Vagina (tissue), 2 donors: Measurements from ENCODE around the gene FAM181A.

ENCODE experiments used
- POLR2A ChIP-seq, 2 donors: fragments of 450-650 bp; IDR thresholded peaks; one replicate each; pipeline ENCODE4 v1.6.1; 2017; ENCODE audit warnings: antibody characterized with exemption in 2 of 2, mild to moderate bottlenecking in 2 of 2, moderate library complexity in 2 of 2
- TF ChIP-seq, protein P1 (sequence below), 3 experiments: fragments of 450-650 bp in 2 of 3; fragments of 200-600 bp in 1 of 3; sonication (generic) in 1 of 3; IDR thresholded peaks; one replicate each; pipeline ENCODE4 v1.5.1; 2017 to 2019; ENCODE audit warnings: antibody characterized with exemption in 3 of 3, mild to moderate bottlenecking in 2 of 3, moderate library complexity in 2 of 3

DNA sequence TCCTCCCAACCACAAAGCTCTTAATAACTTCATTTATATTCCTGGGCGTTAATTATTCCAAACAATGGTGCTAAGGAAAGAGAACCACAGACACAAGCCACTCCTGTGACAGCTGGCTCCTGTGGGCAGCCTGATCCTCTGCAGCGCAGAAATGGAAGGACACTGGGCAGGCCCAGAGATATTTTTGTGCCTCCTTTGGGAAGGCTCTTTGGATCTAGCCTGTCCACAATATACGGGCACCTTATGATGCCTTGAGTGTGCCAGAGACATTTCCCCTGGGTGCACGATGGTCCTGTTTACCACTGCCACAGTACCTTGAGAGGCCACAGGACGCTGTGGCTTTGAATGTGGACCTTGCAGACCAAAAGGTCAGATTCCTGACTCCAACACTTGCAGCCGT lies 47.2 kb downstream of the FAM181A start:
- TF ChIP-seq, protein P1, sequence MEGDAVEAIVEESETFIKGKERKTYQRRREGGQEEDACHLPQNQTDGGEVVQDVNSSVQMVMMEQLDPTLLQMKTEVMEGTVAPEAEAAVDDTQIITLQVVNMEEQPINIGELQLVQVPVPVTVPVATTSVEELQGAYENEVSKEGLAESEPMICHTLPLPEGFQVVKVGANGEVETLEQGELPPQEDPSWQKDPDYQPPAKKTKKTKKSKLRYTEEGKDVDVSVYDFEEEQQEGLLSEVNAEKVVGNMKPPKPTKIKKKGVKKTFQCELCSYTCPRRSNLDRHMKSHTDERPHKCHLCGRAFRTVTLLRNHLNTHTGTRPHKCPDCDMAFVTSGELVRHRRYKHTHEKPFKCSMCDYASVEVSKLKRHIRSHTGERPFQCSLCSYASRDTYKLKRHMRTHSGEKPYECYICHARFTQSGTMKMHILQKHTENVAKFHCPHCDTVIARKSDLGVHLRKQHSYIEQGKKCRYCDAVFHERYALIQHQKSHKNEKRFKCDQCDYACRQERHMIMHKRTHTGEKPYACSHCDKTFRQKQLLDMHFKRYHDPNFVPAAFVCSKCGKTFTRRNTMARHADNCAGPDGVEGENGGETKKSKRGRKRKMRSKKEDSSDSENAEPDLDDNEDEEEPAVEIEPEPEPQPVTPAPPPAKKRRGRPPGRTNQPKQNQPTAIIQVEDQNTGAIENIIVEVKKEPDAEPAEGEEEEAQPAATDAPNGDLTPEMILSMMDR (IDR thresholded peaks at IDR 0.05): no peak
- no peak for TF ChIP-seq POLR2A (IDR thresholded peaks at IDR 0.05)
